Neural crest cell (in vitro differentiated cells): ENCODE measurements around the gene PRB3. TPM values are rescaled to one million over a fixed set of nuclear protein-coding genes. Genes with fewer than 3 reads are reported as not detected.

Experiments
- DNase-seq: peaks from one replicate; pipeline ENCODE4 v3.0.0; 2021; ENCODE audit warnings: low read depth, mixed read lengths, low spot score
- H3K27ac Mint-ChIP-seq: one replicate; pipeline ENCODE4 v1.8.0; 2021; ENCODE audit warnings: mild to moderate bottlenecking, mixed read lengths; ENCODE audit not compliant: unreplicated experiment
- H3K27me3 Mint-ChIP-seq: 2 replicates; pipeline ENCODE4 v1.8.0; 2021; ENCODE audit warnings: low read depth, mild to moderate bottlenecking, mixed read lengths
- H3K36me3 Mint-ChIP-seq: 2 replicates; pipeline ENCODE4 v1.8.0; 2021; ENCODE audit warnings: low read depth, mild to moderate bottlenecking, mixed read lengths
- H3K4me1 Mint-ChIP-seq: 2 replicates; pipeline ENCODE4 v1.8.0; 2021; ENCODE audit warnings: mixed read lengths
- H3K4me3 Mint-ChIP-seq: one replicate; pipeline ENCODE4 v1.8.0; 2021; ENCODE audit warnings: mild to moderate bottlenecking, mixed read lengths
- H3K9me3 Mint-ChIP-seq: 2 replicates; pipeline ENCODE4 v1.8.0; 2021; ENCODE audit warnings: mixed read lengths
- long read RNA-seq: library from polyadenylated mRNA; unstranded; transcript quantifications from one replicate; pipeline ENCODE4 v2.0.0, GENCODE V29; 2020
- total RNA-seq: library from RNA; stranded (reverse); gene quantifications from 2 replicates; pipeline ENCODE4 v1.2.1, GENCODE V29; 2021
- TF ChIP-seq, protein P1 (sequence below): fragments of 200-600 bp; sonication (generic); conservative IDR thresholded peaks from 2 replicates; pipeline ENCODE4 v1.5.0; 2021; ENCODE audit warnings: antibody characterized with exemption, mild to moderate bottlenecking

Gene PRB3
- total RNA-seq: not detected in 2 replicates
- long read RNA-seq: 0 reads

DNA sequence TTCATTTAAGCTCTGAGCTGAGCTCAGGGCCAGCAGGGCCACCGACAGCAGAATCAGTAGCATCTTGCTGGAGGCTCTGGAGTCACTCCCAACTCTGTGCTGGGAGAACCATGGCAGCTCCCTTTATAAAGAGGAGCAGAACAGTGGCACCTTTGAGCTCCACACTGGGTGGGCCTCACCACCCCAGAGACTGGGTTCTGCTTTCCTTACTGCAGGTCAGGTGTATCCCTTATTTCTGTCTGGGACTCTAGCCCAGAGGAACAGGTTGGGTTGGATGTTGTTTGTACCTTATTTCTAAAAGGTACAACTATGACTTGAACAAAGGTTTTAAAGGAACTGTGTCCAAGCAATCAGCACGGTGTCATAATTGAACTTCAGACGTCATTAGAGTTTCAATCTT is at the start of gene PRB3:
PRB3 (minus strand) TSS at position 101 of the 400 bp plus-strand sequence; CDS start at position 63, 38 bp downstream.
- Mint-ChIP-seq H3K36me3 (no peaks in the 10 kb centered on the region), H3K27me3 (peaks cover 2% of the 10 kb centered on the region), H3K4me3 (no peak within 1 kb of the TSS), H3K4me1 (no peaks in the 10 kb centered on the region), H3K9me3 (no peaks in the 10 kb centered on the region), H3K27ac (no peak within 1 kb of the TSS)
- DNase-seq: no peak
- TF ChIP-seq, protein P1, sequence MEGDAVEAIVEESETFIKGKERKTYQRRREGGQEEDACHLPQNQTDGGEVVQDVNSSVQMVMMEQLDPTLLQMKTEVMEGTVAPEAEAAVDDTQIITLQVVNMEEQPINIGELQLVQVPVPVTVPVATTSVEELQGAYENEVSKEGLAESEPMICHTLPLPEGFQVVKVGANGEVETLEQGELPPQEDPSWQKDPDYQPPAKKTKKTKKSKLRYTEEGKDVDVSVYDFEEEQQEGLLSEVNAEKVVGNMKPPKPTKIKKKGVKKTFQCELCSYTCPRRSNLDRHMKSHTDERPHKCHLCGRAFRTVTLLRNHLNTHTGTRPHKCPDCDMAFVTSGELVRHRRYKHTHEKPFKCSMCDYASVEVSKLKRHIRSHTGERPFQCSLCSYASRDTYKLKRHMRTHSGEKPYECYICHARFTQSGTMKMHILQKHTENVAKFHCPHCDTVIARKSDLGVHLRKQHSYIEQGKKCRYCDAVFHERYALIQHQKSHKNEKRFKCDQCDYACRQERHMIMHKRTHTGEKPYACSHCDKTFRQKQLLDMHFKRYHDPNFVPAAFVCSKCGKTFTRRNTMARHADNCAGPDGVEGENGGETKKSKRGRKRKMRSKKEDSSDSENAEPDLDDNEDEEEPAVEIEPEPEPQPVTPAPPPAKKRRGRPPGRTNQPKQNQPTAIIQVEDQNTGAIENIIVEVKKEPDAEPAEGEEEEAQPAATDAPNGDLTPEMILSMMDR: no peak

DNA sequence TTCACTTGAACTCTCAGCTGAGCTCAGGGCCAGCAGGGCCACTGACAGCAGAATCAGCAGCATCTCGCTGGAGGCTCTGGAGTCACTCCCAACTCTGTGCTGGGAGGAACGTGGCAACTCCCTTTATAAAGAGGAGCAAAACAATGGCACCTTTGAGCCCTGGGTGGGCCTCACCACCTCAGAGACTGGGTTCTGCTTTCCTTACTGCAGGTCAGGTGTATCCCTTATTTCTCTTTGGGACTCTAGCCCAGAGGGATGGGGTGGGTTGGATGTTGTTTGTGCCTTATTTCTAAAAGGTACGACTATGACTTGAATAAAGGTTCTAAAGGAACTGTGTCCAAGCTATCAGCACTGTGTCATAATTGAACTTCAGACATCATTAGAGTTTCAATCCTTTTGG is 40.8 kb upstream of the PRB3 start, which contains the start of gene PRB4:
PRB4 (minus strand) TSS at position 101 of the 400 bp plus-strand sequence; CDS start at position 63, 38 bp downstream.
- no peak for DNase-seq
- Mint-ChIP-seq H3K9me3 (peaks cover 1% of the 10 kb centered on the region), H3K4me1 (no peaks in the 10 kb centered on the region), H3K27me3 (peaks cover 15% of the 10 kb centered on the region), H3K27ac (peak within 1 kb of the TSS; percentile 65), H3K4me3 (no peak within 1 kb of the TSS), H3K36me3 (peaks cover 1% of the 10 kb centered on the region)
- TF ChIP-seq, protein P1: no peak

DNA sequence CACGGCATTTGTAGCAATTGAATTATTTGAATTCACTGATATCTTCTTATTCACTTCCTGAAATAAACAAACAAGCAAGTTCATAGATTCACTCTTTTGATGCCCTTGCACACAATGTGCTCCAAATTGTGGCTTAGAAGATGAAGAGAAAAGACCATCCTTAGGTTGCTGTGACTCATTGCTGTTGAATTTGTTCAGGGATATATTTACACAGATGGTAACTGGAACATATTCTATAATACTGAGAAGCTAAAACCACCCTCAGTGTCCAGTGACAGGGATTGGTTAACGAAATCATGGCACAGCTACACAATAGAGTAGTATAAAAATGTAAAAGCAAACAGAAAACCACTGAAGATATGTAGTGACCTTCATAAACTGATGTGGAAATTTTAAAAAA is 37.6 kb upstream of the PRB3 start:
- Mint-ChIP-seq H3K27ac (no peak overlapping the region), H3K4me3 (no peak overlapping the region), H3K9me3 (no peaks in the 10 kb centered on the region), H3K4me1 (no peaks in the 10 kb centered on the region), H3K36me3 (no peaks in the 10 kb centered on the region), H3K27me3 (peaks cover 18% of the 10 kb centered on the region)
- TF ChIP-seq, protein P1: no peak
- DNase-seq: no peak

DNA sequence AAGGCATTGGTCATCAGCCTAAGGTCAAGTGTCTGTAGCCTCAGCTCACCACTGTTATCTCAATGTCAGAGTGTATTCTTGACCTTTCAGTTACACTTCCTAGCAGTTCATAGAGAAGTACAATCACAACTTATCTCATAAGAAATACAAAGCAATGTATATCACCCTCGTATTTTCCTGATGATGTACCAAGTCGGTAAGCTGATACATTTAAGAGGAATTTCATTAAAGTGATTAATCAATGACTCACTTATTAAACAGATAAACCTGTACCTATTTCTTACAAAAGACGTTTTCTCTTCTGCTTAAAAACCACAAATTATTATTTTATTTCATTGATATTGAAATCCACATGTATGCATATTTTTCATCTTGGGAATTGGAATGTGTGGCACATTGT is 3.9 kb upstream of the PRB3 start:
- TF ChIP-seq, protein P1: no peak
- DNase-seq: no peak
- Mint-ChIP-seq H3K9me3 (no peaks in the 10 kb centered on the region), H3K27ac (no peak overlapping the region), H3K4me1 (peaks cover 8% of the 10 kb centered on the region), H3K36me3 (peaks cover 3% of the 10 kb centered on the region), H3K27me3 (no peaks in the 10 kb centered on the region), H3K4me3 (no peak overlapping the region)

DNA sequence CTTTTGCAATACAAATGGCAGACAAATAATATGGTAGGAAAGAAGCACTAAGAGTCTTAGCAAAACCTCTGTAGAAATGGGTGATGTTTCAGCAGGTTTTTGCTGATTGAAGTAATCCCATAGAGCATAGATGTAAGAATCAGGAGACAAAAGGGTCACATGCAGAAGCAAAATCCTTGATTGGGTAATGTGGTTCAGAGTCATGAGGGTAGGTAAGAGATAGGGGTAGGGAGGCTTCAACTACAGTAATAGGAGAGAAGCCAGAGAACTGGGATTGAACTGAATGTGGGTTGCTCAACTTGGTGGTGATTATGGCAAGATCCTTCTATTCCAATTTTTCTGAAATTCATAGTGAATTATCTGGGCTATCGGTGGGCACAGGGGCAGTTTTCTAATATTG is 5.0 kb downstream of the PRB3 start:
- no peak overlapping the region for H3K27ac Mint-ChIP-seq
- no peaks in the 10 kb centered on the region for H3K4me1 Mint-ChIP-seq
- peaks cover 6% of the 10 kb centered on the region for H3K9me3 Mint-ChIP-seq
- no peak overlapping the region for H3K4me3 Mint-ChIP-seq
- H3K36me3 Mint-ChIP-seq: no peaks in the 10 kb centered on the region
- TF ChIP-seq, protein P1: no peak
- DNase-seq: no peak
- H3K27me3 Mint-ChIP-seq: peaks cover 2% of the 10 kb centered on the region
